Nephron progenitor cell (in vitro differentiated cells): ENCODE results near the gene SPAG4.

Source experiments
- DNase-seq: peaks from one replicate; pipeline ENCODE4 v3.0.0; 2021
- H3K27ac Mint-ChIP-seq: 2 replicates; pipeline ENCODE4 v1.8.0; 2021; ENCODE audit warnings: mild to moderate bottlenecking, moderate library complexity, mixed read lengths
- H3K27me3 Mint-ChIP-seq: 2 replicates; pipeline ENCODE4 v1.8.0; 2021; ENCODE audit warnings: mild to moderate bottlenecking, low read depth, mixed read lengths; ENCODE audit not compliant: poor library complexity
- H3K36me3 Mint-ChIP-seq: 2 replicates; pipeline ENCODE4 v1.8.0; 2021; ENCODE audit warnings: low read depth, mixed read lengths
- H3K4me1 Mint-ChIP-seq: 2 replicates; pipeline ENCODE4 v1.8.0; 2021; ENCODE audit warnings: mixed read lengths
- H3K4me3 Mint-ChIP-seq: 2 replicates; pipeline ENCODE4 v1.8.0; 2021; ENCODE audit warnings: mild to moderate bottlenecking, moderate library complexity, mixed read lengths
- H3K9me3 Mint-ChIP-seq: 2 replicates; pipeline ENCODE4 v1.8.0; 2021; ENCODE audit warnings: mild to moderate bottlenecking, moderate library complexity, mixed read lengths
- TF ChIP-seq, protein P1 (sequence below): fragments of 200-600 bp; sonication (generic); IDR thresholded peaks from 2 replicates; pipeline ENCODE4 v1.5.0; 2021; ENCODE audit warnings: antibody characterized with exemption

The SPAG4 gene

DNA sequence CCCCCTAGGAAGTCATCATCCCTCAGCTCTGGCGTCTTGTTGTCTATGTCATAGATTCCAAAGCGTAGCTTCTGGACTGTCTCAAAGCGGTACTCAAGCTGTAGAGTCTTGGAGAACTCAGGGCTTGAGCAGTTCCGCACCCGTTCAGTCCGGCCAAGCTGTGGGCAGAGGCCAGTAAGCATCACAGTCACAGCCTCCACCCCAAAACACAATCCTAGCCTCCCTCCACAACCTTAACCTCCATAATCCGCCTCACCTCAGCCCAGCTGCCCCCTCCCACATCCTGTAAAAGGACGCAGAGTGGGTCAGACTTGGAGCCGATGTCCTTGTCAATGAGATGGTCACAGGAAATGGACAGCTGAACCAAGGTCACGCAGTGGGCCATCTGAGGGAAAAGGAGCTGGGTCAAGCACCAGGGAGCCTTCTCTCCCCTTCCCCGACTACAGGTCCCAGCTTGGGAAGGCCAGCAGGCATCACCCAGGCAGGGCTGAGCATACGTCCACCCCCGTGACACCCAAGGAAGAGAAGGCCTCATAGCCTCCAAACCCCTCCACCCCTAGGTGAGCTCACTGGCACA is 17.0 kb downstream of the SPAG4 start:
- Mint-ChIP-seq H3K27ac (peak overlapping the region; percentile 96), H3K4me1 (peaks cover 16% of the 10 kb centered on the region), H3K36me3 (peaks cover 55% of the 10 kb centered on the region), H3K27me3 (no peaks in the 10 kb centered on the region), H3K9me3 (no peaks in the 10 kb centered on the region), H3K4me3 (no peak overlapping the region)
- DNase-seq, result no peak
- TF ChIP-seq, protein P1, sequence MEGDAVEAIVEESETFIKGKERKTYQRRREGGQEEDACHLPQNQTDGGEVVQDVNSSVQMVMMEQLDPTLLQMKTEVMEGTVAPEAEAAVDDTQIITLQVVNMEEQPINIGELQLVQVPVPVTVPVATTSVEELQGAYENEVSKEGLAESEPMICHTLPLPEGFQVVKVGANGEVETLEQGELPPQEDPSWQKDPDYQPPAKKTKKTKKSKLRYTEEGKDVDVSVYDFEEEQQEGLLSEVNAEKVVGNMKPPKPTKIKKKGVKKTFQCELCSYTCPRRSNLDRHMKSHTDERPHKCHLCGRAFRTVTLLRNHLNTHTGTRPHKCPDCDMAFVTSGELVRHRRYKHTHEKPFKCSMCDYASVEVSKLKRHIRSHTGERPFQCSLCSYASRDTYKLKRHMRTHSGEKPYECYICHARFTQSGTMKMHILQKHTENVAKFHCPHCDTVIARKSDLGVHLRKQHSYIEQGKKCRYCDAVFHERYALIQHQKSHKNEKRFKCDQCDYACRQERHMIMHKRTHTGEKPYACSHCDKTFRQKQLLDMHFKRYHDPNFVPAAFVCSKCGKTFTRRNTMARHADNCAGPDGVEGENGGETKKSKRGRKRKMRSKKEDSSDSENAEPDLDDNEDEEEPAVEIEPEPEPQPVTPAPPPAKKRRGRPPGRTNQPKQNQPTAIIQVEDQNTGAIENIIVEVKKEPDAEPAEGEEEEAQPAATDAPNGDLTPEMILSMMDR, result no peak

DNA sequence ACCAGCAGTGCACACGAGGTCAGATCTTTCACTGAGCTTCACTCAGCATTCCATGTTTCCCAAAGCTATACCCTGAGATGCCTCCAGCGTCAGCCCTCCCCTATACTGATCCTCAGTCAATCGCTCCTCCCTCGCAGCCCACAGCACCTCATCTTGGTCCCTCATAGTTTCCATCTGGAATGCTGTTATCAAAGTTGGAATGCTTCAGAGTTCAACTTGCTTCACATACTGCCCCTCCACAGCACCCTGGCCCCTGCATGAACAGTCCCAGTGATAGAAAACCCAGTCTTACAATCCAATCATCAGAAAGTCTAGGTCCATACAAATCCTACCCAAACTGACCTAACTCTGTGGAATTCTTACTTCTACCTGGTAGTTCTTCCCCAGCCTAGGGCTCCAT is 20.0 kb downstream of the SPAG4 start:
- TF ChIP-seq, protein P1, result no peak
- Mint-ChIP-seq H3K4me3 (no peak overlapping the region), H3K27me3 (no peaks in the 10 kb centered on the region), H3K36me3 (peaks cover 39% of the 10 kb centered on the region), H3K4me1 (peaks cover 32% of the 10 kb centered on the region), H3K9me3 (no peaks in the 10 kb centered on the region), H3K27ac (peak overlapping the region; percentile 51)
- DNase-seq, result no peak

GRCh38 chr20:35636095-35636494 is 20.5 kb downstream of the SPAG4 start:
- no peaks in the 10 kb centered on the region for H3K27me3 Mint-ChIP-seq
- no peak overlapping the region for H3K4me3 Mint-ChIP-seq
- peak overlapping the region; percentile 51 for H3K27ac Mint-ChIP-seq
- H3K9me3 Mint-ChIP-seq, result no peaks in the 10 kb centered on the region
- TF ChIP-seq, protein P1, result no peak
- H3K36me3 Mint-ChIP-seq, result peaks cover 39% of the 10 kb centered on the region
- no peak for DNase-seq
- H3K4me1 Mint-ChIP-seq, result peaks cover 36% of the 10 kb centered on the region

DNA sequence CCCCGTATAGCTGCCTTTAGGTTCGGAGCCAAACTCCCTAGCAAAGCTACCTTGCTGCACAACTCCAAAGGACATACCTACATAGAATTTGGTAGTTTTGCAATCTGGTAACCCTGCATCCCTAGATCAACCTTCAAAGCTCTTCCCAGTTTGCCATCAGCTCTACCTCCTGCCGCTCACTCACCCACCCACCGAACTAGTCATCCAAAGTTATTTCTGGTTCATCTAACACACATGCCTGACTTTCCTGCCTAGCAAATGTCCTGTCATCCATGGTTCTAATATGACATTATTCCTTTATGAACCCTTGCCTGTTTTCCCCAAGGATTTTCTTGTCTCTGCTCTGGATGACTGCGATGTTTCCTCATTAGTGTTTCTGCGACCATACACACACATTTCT is 21.6 kb downstream of the SPAG4 start:
- no peak overlapping the region for H3K4me3 Mint-ChIP-seq
- H3K36me3 Mint-ChIP-seq, result peaks cover 32% of the 10 kb centered on the region
- no peaks in the 10 kb centered on the region for H3K9me3 Mint-ChIP-seq
- no peak for DNase-seq
- H3K27me3 Mint-ChIP-seq, result no peaks in the 10 kb centered on the region
- peak overlapping the region; percentile 79 for H3K27ac Mint-ChIP-seq
- peaks cover 37% of the 10 kb centered on the region for H3K4me1 Mint-ChIP-seq
- TF ChIP-seq, protein P1, result no peak

GRCh38 chr20:35638751-35639150 is 23.1 kb downstream of the SPAG4 start:
- Mint-ChIP-seq H3K27me3 (no peaks in the 10 kb centered on the region), H3K36me3 (peaks cover 27% of the 10 kb centered on the region), H3K27ac (no peak overlapping the region), H3K4me3 (no peak overlapping the region), H3K9me3 (no peaks in the 10 kb centered on the region), H3K4me1 (peaks cover 37% of the 10 kb centered on the region)
- no peak for DNase-seq
- TF ChIP-seq, protein P1, result no peak

GRCh38 chr20:35640724-35641123 is 25.1 kb downstream of the SPAG4 start:
- TF ChIP-seq, protein P1, result no peak
- H3K27ac Mint-ChIP-seq, result peak overlapping the region; percentile 4

More at GRCh38 chr20:35640724-35641123, 25.1 kb downstream of the SPAG4 start:
- peaks cover 17% of the 10 kb centered on the region for H3K36me3 Mint-ChIP-seq
- DNase-seq, result no peak
- H3K4me3 Mint-ChIP-seq, result no peak overlapping the region
- H3K9me3 Mint-ChIP-seq, result no peaks in the 10 kb centered on the region
- H3K27me3 Mint-ChIP-seq, result no peaks in the 10 kb centered on the region
- peaks cover 33% of the 10 kb centered on the region for H3K4me1 Mint-ChIP-seq
